ENCODE measurements around the gene YPEL2. TPM values are rescaled to one million over a fixed set of nuclear protein-coding genes. Genes with fewer than 3 reads are reported as not detected.
A peak's percentile ranks its signal among the peaks of the same experiment; 100 is the strongest.

The YPEL2 gene
- total RNA-seq, 1 experiment from 2014 or later, result 4.7 TPM

- TF ChIP-seq EZH2 (IDR thresholded peaks at IDR 0.05) (no peak), CBX3 (IDR thresholded peaks at IDR 0.05; ENCODE audit: low read depth) (peak; percentile 64; the same call in 1 of the 2 replicates), SRF (IDR thresholded peaks at IDR 0.05; ENCODE audit: low read depth) (0 out of 2 replicates have a peak, but pooled peaks have one; percentile 40), RAD21 (IDR thresholded peaks at IDR 0.05; ENCODE audit: low read depth) (no peak)
These were observed 44.0 kb upstream of the YPEL2 start (continued) for GRCh38 chr17:59287452-59287851.

- Histone ChIP-seq H3K9me3 (ENCODE audit: control insufficient read depth in 1 of 2, insufficient read depth in 1 of 2, low read depth in 1 of 2, low read length in 2 of 2) (no peaks in the 10 kb centered on the region), H4K20me1 (ENCODE audit: insufficient read depth) (no peaks in the 10 kb centered on the region), H3K27me3 (ENCODE audit: insufficient read depth, low read length) (no peaks in the 10 kb centered on the region), H3K9me2 (ENCODE audit: insufficient read depth) (no peaks in the 10 kb centered on the region), H3K4me2 (ENCODE audit: low read length) (peak overlapping the region; percentile 41; the same call in 1 of the 2 replicates), H3K4me3 (replicated peaks in 1 of 2; ENCODE audit: low read depth in 1 of 2, low read length in 2 of 2) (no peak overlapping the region), H3K9ac (ENCODE audit: low read length) (no peak overlapping the region), H3K4me1 (ENCODE audit: control insufficient read depth in 1 of 2, insufficient read depth in 2 of 2, low read length in 2 of 2) (peaks cover 8 to 10% of the 10 kb centered on the region in 2 experiments), H3K36me3 (ENCODE audit: control insufficient read depth in 1 of 2, insufficient read depth in 2 of 2, low read length in 2 of 2) (no peaks in the 10 kb centered on the region), H3K27ac (ENCODE audit: low read depth, low read length) (no peak overlapping the region), H2AFZ (ENCODE audit: low read depth, low read length, poor library complexity, severe bottlenecking) (no peak overlapping the region), H3K79me2 (ENCODE audit: insufficient read depth, low read length) (no peaks in the 10 kb centered on the region)
- intact Hi-C loops (cut with micrococcal nuclease), result no loop called here
- ATAC-seq, result 0 out of 2 replicates have a peak, but pooled peaks have one; percentile 9
- ChIA-PET RAD21 (ENCODE audit: low non-redundant PET in 1 of 2, low total read pairs in 2 of 2, uncharacterized antibody in 2 of 2, unreplicated experiment in 2 of 2) (no interaction called here), CTCF (no interaction called here), POLR2A (no interaction called here)
- TF ChIP-seq CEBPB (IDR thresholded peaks at IDR 0.05; ENCODE audit: low read depth) (no peak), SP1 (IDR thresholded peaks at IDR 0.05; ENCODE audit: low read depth) (no peak), EZH2 (IDR thresholded peaks at IDR 0.05) (no peak), REST (IDR thresholded peaks at IDR 0.05; ENCODE audit: low read depth) (no peak)
- DNase-seq (ENCODE audit: low read depth, low spot score), result no peak
- BruUV-seq (replicated peaks), result no TSS peak
These were observed 43.6 kb upstream of the YPEL2 start for GRCh38 chr17:59287891-59288290.

All from HCT116 (cell line).